Stimulated activated naive CD4-positive, alpha-beta T cell treated with Interleukin-2 at 50 U/mL for 16 hours (primary cell): ENCODE results near the gene NOS2.
A peak's percentile ranks its signal among the peaks of the same experiment; 100 is the strongest.
"Not testable (repeated sequence)": the region's sequence is repeated elsewhere in the genome, so short reads cannot be mapped to it uniquely, and the experiment has no call there.

Experiments
- DNase-seq: peaks from one replicate; lab custom pipeline; 2025; lab: John Stamatoyannopoulos, UW

The NOS2 gene

DNA sequence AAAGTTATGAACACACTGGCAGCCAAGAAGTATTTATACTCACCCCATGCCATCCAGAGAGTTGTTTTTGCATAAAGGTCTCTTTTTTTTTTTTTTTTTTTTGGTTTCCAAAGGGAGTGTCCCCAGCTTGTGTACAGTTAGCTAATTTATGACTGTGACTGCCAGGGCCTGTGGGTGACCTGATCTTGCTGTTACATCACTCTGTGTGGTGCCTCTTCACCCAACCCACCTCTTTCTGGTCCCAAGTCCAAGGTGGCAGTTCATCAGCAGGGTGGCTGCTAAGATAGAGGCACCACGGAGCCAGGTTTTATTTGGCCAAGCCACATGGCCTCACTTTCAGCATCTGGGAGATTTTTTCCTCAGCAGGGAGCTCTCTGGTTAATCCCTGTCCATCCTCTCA, at the start of gene NOS2:
NOS2 (minus strand) TSS at position 8 of the 400 bp plus-strand sequence. CDS start 1,720 bp downstream, outside the sequence.
- DNase-seq, result no peak

DNA sequence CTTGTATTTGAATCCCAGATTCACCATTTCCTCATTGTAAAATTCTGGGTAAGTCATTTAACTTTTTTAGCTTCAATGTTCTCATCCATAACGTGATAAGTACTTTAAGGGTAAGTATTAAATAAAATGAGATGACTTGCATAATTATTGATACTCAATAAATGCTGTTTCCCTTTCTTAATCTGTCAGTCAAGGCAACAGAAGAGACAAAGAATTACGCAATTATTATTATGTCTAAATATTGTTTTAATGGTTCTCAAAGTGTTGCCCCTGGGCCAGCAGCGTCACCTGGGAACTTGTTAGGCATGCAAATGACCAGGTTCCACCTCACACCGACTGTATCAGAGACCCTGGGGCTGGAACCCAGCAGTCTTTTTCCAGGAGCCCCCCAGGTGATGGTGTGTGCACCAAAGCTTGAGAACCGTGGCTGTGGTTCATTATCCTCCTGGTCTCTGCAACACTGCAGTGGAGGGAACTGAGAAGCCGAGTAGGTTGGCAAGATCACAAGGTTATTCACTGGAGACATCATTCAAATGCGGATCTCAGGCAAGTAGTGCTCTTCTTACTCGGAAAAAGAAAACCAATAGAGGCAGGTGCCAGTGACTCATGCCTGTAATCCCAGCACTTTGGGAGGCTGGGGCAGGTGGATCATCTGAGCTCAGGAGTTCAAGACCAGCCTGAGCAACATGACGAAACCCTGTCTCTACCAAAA, 49.3 kb upstream of the NOS2 start:
- DNase-seq, result no peak

DNA sequence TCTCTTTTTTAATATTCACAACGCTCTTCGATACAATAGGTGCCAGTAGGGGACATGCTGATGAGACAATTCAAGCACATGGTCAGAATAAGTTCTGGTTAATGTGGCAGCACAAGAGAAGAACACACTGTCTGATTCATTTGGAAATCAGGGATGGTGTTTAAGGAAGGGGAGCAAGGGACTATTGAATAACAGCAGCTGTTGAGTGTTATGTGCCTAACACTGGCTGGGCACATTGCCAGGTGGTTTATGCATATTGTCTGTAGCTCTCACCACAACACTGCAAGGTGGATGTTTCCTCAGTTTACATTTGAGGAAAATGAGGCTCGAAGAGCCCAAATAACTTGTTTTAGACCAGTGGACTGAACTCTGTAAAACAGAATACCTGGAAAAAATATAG, 48.6 kb upstream of the NOS2 start:
- no peak for DNase-seq

DNA sequence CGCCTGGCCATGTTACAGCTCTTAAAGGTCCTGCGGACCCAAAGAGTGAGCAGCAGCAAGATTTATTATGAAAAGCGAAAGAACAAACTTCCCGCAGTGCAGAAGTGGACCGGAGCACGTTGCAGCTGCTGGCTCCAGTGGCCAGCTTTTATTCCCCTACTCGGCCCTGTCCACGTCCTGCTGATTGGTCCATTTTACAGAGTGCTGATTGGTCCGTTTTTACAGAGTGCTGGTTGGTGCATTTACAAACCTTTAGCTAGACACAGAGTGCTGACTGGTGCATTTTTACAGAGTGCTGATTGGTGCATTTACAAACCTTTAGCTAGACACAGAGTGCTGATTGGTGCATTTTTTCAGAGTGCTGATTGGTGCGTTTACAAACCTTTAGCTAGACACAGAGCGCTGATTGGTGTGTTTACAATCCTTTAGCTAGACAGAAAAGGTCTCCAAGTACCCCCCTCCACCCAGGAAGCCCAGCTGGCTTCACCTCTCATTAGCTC, 46.5 kb upstream of the NOS2 start:
- DNase-seq, result not testable (repeated sequence)

DNA sequence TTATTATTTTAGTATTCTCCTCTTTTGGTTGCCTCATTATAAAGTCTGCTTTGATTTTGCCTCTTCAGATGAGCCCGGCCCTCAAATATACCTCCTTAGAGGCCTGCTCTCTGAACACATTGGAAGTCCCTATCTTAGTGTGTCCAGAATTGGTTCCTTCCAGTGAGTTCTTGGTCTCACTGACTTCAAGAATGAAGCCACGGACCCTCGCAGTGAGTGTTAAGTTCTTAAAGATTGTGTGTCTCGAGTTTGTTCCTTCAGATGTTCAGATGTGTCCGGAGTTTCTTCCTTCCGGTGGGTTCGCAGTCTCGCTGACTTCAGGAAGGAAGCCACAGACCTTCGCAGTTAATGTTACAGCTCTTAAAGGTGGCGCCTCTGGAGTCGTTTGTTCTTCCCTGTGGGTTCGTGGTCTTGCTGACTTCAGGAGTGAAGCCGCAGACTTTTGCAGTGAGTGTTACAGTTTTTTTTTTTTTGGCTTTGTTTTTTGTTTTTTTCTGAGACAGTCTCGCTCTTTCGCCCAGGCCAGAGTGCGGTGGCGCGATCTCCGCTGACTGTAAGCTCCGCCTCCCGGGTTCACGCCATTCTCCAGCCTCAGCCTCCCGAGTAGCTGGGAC, 45.8 kb upstream of the NOS2 start:
- DNase-seq, result peak; percentile 15

DNA sequence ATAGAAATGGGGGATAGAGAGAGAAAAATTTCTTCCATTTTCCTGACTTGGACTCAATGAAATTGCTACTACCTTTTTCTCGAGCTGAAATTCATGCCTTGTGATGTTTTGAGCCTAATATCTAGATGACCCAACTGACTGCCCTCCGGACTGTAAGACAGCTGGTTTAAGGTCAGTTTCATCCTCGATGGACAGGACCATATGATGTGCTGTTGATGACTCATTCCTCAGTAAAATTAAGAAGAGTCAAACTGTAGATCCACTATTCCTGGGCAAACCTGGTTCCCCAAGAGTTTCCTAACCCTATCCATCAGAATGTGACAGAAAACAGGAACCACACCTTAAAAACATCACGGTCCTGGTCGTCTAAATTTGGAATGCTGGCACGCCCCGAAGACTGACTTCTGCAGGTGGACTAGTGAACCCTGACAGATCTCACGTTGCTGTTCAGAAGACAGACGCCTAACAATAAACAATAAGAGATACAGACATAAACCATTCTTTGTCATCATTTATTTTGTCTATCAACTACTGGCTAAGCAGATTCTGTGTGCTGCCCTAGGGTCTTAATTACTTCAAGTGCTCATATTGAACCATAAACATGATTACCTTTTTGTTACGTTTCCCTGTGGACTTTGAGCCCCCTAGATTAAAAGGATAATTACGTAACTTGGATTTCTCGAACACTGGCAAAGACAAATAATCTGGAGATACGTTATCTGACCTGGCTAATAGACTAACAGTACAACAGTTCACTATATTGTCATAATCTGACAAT, 45.1 kb upstream of the NOS2 start:
- DNase-seq, result no peak

DNA sequence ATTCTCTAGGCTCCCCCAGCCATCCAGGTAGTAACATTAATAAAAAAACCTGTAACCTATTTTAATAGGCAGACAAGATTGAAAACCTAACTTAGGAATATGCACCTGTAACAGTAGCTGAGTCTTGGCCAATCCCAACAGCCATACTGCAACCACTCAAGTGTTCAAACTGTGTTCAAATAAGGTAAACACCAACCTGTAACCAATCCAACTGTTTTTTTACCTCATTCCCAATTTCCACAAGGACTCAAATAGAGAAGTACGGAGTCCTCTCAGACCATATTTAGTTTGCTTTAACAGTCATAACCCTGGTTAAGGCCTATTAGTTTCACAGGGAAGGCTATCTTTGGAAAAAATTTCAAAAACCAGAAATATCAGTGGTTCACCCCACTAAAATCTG, 40.4 kb upstream of the NOS2 start:
- DNase-seq, result no peak

DNA sequence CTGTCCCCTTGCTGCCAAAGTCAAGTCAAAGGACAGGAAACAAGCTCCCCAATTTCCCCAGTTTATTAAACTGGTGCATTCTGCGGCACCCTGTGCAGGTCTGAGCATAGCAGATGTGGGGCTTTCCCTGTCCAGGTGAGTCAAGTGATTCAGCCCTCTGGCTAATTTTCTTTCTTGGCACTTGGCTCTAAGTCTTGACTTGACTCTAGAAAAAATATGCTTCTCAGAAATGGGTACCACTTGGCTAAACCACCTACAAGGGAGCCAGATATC, 40.0 kb upstream of the NOS2 start:
- not testable (repeated sequence) for DNase-seq

DNA sequence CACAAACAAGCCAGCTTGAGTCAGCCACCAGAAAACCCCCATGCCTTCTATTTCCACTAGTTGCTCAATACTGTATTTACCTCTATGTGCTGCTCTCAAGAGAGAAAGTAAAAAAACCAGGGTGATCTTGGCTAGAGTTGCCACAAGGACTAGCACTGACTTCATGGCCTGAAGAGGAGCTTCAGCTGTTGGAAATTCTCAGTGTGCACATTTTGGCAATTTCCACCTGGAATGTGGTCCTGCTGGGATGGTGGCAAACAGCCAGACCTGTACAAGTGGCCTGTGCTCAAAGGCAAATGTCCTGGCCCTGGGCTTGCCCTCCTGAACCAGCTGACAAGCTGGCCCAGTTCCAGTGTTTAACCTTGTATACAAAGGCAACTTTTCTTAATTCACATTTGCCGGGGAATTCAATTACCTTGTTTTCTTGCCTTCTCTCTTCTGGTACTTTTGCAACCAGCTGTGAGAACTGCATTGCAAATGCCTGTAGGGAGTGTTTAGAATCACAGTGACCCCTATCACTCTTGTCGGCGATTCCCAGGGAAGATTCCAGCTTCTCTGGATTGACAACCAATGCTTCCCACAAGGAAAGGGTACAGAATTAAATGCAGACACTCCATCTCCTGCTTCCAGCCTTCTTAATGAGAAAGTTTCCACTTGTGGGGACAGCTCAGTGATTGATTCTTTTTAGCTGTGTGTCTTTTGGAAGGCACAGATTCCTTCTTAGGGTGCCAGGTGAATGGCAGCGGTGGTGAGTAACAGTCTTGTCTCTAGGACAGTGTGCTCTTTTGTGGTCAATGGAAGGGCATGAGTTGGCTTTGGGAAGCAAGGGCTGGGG, 39.5 kb upstream of the NOS2 start:
- DNase-seq, result not testable (repeated sequence)

DNA sequence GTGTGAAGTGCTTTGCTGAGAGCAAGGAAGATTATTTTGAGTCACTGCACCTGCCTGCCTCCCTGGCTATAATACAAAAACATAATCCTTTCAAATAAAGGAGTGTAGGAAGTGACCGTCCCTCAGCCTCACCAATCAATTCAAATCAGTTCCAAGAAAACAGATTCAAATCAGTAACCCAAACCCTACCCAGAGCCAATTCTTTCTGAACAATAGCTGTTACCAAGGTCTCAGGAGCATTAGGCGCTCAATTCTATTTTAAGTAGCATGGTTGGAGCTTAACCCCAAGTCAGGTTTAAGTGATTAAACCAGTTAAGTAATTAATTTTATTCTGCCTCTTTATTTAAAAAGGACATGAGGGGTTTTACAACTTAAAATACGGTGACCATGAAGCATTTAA, 38.3 kb upstream of the NOS2 start:
- not testable (repeated sequence) for DNase-seq

DNA sequence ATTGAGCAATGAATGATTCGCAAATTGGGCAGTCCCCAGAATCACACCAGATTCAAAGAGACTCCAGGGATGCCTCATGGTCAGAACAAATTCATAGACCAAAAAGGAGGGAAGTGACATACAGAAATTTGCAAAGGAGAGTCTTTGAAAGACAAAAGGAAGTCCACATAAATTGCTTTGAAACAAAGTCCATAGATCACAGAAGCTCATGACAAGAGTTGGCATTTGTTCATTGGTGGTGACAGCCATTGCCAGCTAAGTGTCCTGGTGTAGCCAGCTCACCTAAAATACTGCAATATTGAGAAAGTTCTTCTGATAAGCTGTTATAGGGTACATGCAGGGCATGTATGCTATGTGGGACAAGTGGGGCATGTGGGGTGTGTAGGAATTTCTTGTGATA, 37.4 kb upstream of the NOS2 start:
- not testable (repeated sequence) for DNase-seq

DNA sequence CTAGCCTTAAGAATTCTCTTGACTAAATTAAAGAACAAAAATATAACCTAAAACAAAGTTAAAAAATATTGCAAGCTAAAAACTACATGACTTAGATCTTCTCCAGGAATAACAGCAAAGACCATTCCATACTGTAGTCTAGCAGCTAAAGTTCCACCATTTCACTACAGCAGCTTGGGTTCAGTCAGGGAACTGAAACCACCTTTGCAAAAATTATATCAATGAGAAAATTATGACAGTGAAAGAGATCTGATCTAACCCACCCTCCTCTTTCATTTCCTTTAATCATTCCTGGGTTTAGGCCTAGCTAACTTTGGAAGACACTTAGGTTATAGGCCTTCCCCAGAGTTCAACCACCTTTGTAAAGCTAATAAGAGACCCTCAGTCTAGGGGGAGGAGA, 36.3 kb upstream of the NOS2 start:
- DNase-seq, result no peak

DNA sequence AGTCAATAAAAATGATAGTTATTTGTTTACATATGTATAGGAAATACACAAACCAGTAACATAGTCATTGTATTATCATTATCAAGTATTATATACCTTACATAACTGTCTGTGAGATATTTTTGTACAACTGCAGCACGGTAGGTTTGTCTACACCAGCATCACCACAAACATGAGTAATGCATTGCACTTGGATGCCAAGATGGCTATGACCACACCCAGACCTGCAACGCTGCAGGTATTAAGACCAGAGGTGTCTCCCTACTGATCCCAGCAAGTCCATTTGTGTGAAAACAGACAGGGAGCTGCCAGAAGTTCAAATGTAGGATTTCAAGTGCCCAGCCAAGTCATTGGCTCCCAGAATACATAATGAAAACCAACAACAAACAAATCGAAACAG, 34.2 kb upstream of the NOS2 start:
- no peak for DNase-seq

DNA sequence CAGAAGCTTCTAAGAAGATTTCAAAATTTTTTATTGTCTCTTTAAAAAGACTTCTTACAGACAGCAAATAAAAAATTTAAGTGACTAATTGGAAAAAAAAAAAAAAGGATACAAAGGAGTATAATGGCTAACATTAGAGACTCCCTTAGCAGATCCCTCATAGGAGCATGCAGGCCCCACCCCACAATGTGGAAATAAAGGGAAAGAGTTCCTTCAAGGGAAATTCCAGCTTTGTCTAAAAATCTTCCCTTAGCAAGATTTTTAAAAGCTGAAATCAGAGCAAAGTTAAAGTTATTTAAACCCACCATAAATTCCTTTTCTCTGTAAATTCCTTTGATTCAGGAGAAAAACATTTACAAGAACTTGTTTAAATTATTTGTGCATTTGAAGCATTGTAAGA, 32.5 kb upstream of the NOS2 start:
- no peak for DNase-seq

DNA sequence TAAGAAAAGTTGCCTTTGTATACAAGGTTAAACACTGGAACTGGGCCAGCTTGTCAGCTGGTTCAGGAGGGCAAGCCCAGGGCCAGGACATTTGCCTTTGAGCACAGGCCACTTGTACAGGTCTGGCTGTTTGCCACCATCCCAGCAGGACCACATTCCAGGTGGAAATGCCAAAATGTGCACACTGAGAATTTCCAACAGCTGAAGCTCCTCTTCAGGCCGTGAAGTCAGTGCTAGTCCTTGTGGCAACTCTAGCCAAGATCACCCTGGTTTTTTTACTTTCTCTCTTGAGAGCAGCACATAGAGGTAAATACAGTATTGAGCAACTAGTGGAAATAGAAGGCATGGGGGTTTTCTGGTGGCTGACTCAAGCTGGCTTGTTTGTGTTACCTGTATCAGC, 29.6 kb upstream of the NOS2 start:
- DNase-seq, result not testable (repeated sequence)

DNA sequence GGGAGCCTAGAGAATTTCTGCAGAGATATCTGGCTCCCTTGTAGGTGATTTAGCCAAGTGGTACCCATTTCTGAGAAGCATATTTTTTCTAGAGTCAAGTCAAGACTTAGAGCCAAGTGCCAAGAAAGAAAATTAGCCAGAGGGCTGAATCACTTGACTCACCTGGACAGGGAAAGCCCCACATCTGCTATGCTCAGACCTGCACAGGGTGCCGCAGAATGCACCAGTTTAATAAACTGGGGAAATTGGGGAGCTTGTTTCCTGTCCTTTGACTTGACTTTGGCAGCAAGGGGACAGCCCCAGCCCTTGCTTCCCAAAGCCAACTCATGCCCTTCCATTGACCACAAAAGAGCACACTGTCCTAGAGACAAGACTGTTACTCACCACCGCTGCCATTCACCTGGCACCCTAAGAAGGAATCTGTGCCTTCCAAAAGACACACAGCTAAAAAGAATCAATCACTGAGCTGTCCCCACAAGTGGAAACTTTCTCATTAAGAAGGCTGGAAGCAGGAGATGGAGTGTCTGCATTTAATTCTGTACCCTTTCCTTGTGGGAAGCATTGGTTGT, 28.9 kb upstream of the NOS2 start:
- DNase-seq, result not testable (repeated sequence)

DNA sequence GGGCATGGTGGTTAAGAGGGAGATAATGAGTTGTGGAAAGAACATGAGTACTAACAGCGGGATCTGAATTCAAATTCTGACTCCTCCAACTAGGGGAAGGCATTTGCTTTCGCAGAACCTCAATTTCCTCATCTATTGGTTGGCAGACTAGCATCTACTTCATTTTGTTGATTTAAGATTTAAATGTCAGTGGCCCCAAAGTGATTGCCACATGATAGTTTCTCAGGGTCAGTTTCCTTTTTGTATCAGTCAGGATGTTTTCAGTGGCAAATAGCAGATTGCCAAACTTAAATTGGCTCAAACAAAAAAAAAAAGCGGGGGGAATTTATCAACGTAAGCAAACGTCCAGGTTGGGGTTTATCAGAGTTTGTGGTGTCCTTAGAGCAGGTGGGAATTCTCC, 25.1 kb upstream of the NOS2 start:
- no peak for DNase-seq

DNA sequence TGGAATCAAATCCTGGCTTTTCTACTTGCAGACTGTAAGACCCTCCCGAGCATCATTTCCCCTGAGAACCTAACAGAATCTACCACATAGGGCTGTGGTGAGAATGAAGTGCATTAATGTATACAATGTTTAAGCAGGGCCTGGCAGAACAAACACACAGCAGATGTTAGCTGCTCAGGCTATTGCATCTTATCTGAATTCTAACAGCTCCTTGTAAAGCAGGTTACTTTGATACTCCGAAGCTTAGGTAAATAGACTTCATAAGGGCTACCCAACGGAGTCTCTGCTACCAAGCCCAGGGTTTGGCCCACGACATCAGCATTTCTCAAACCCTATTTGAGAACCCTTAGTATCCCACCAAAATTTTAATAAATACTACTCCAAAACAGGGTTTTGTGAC, 24.4 kb upstream of the NOS2 start:
- no peak for DNase-seq

DNA sequence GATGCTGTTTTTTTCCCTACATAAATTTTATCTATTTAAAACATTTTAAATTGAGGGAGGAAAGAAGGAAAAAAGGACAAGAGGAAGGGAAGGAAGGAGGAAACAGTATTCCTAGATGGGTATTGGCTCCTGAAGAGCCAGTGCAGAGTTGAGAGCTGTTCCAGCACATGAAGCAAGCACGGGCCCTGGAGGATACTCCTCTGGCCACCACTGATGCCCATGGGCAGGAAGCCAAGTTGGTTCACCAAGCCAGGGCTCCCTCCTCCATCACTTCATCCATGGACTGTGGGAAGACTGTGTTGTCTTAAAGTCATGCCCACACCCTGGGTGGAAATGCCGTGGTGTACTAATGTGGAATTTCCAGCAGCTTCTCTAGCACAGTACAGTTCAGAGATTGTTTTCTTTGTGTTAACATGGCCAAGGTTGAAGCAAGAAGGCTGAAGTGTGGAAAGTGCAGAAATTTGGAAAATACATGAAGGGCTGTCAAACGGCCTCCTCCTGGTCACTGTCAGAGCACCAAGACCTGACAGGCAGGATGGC, 23.9 kb upstream of the NOS2 start:
- DNase-seq, result no peak

DNA sequence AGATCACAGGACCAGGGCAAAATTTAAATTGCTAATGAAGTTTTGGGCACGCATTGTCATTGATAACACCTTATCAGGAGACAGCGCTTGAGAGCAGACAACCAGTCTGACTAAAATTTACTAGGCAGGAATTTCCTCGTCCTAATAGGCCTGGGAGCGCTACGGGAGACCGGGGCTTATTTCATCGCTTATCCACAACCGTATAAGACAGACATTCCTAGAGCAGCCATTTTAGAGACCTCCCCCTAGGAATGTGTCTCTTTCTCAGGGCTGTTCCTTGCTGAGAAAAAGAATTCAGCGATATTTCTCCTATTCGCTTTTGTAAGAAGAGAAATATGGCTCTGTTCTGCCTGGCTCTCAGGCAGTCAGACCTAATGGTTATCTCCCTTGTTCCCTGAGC, 21.8 kb upstream of the NOS2 start:
- DNase-seq, result not testable (repeated sequence)

DNA sequence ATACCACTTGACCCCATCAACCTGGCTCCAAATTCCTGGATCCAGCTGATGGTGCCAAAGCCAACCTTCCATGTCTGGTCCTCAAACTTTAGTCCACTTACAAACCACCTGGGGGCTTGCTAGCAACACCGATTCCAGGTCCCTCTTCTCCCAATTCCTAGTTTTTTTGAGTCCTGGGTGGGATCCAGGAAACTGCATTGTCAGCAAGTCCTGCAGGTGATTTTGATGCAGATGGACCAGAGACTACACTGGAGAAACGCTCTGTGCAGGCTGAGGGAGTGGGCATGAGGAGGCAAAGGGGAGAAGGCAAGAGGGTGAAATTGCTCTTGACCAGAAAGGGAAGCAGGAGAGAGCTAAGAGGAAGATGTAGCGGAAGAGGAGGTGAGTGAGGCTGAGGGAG, 21.0 kb upstream of the NOS2 start:
- DNase-seq, result no peak

DNA sequence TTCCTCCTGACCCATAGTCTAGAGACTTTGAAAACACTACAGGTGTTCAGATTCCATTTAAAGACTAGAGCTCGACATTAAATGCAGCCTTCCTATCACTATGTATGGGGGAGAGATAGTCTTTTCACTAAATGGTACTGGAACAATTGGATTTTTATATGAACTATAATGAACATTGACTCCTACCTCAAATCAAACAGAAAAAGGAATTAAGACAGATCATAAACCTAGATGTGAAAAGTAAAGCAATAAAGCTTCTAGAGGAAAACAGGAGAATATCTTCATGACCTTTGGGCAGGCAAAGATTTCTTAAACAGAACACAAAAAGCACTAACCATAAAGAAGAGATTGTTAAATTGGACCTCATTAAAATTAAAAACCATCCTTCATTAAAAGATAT, 18.8 kb upstream of the NOS2 start:
- DNase-seq, result no peak
